Measurements from ENCODE around the gene SETD6.

Gene SETD6

DNA sequence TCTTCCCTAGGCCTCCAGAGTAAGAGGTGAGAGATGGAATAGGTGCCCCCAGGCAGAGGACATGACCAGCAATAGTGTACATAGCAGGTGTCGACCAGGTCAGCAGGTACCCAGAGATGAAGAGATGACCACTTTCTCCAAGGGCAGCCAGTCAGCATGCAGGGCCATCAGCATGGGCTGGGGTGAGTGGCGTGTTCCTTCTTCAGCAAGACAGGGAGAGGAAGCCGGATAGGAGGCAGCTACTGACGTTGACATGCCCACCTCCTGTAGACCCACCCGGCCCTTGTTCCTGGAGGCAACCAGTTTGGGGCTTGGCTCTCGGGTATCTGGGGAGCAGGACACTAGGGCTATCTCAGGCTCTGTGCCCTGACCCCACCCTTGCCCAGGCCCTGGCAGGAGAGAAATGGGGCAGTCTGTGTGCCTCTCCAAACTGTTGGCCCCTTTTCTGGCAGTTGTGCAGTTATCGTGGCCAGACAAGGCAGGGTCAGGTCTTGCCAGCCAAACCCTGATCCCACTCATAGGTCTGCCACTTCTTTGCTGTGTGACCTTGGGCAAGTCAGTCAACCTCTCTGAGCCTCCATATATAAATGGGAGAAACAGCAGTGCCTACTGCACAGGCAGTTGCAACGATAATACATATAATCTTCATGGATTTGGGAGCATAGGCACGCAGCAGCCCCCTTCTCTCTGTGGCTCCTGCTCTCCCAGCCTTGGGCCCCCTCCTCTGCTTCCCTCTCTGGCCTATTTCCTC lies 16.8 kb upstream of the SETD6 start:
- H3K4me1 ChIP-seq (ENCODE audit: insufficient read depth, low read length, poor library complexity, severe bottlenecking) = no peaks in the 10 kb centered on the region
- no peak overlapping the region for H3K4me3 ChIP-seq (ENCODE audit: low read length, poor library complexity, severe bottlenecking)
- H3K79me2 ChIP-seq (ENCODE audit: insufficient read depth, low read length) = no peaks in the 10 kb centered on the region
- no peak overlapping the region for H3K4me2 ChIP-seq (ENCODE audit: low read depth, low read length, poor library complexity, severe bottlenecking)
- H3K9ac ChIP-seq (ENCODE audit: low read depth, low read length, poor library complexity, severe bottlenecking) = no peak overlapping the region
- no peak for TF ChIP-seq EZH2phosphoT487 (IDR thresholded peaks at IDR 0.05; ENCODE audit: borderline replicate concordance)
- TF ChIP-seq, protein P1, sequence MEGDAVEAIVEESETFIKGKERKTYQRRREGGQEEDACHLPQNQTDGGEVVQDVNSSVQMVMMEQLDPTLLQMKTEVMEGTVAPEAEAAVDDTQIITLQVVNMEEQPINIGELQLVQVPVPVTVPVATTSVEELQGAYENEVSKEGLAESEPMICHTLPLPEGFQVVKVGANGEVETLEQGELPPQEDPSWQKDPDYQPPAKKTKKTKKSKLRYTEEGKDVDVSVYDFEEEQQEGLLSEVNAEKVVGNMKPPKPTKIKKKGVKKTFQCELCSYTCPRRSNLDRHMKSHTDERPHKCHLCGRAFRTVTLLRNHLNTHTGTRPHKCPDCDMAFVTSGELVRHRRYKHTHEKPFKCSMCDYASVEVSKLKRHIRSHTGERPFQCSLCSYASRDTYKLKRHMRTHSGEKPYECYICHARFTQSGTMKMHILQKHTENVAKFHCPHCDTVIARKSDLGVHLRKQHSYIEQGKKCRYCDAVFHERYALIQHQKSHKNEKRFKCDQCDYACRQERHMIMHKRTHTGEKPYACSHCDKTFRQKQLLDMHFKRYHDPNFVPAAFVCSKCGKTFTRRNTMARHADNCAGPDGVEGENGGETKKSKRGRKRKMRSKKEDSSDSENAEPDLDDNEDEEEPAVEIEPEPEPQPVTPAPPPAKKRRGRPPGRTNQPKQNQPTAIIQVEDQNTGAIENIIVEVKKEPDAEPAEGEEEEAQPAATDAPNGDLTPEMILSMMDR (conservative IDR thresholded peaks at IDR 0.05; ENCODE audit: low read length) = no peak
- H3K36me3 ChIP-seq (ENCODE audit: insufficient read depth, low read length) = no peaks in the 10 kb centered on the region
- H3F3A ChIP-seq (ENCODE audit: low read depth) = no peaks in the 10 kb centered on the region
- no peaks in the 10 kb centered on the region for H3K9me2 ChIP-seq (replicated peaks; ENCODE audit: low read depth, low read length)
- H3K9me3 ChIP-seq (ENCODE audit: insufficient read depth, low read depth, low read length) = no peaks in the 10 kb centered on the region
- H4K20me1 ChIP-seq (ENCODE audit: insufficient read depth, low read length, poor library complexity, severe bottlenecking) = no peaks in the 10 kb centered on the region
- no peak overlapping the region for H2AFZ ChIP-seq (ENCODE audit: low read length)
- no peaks in the 10 kb centered on the region for H3K27me3 ChIP-seq (ENCODE audit: insufficient read depth, low read length, poor library complexity, severe bottlenecking)

GRCh38 chr16:58499092-58499511 lies 16.2 kb upstream of the SETD6 start:
- no peaks in the 10 kb centered on the region for H4K20me1 ChIP-seq (ENCODE audit: insufficient read depth, low read length, poor library complexity, severe bottlenecking)
- TF ChIP-seq EZH2phosphoT487 (IDR thresholded peaks at IDR 0.05; ENCODE audit: borderline replicate concordance) = no peak
- TF ChIP-seq, protein P1 (conservative IDR thresholded peaks at IDR 0.05; ENCODE audit: low read length) = no peak
- H3K9ac ChIP-seq (ENCODE audit: low read depth, low read length, poor library complexity, severe bottlenecking) = no peak overlapping the region
- no peaks in the 10 kb centered on the region for H3K9me3 ChIP-seq (ENCODE audit: insufficient read depth, low read depth, low read length)
- no peaks in the 10 kb centered on the region for H3K4me1 ChIP-seq (ENCODE audit: insufficient read depth, low read length, poor library complexity, severe bottlenecking)
- H3K36me3 ChIP-seq (ENCODE audit: insufficient read depth, low read length) = no peaks in the 10 kb centered on the region
- H3K79me2 ChIP-seq (ENCODE audit: insufficient read depth, low read length) = no peaks in the 10 kb centered on the region
- H3K4me3 ChIP-seq (ENCODE audit: low read length, poor library complexity, severe bottlenecking) = no peak overlapping the region
- no peaks in the 10 kb centered on the region for H3K27me3 ChIP-seq (ENCODE audit: insufficient read depth, low read length, poor library complexity, severe bottlenecking)
- no peaks in the 10 kb centered on the region for H3F3A ChIP-seq (ENCODE audit: low read depth)
- no peaks in the 10 kb centered on the region for H3K9me2 ChIP-seq (replicated peaks; ENCODE audit: low read depth, low read length)
- no peak overlapping the region for H3K4me2 ChIP-seq (ENCODE audit: low read depth, low read length, poor library complexity, severe bottlenecking)
- no peak overlapping the region for H2AFZ ChIP-seq (ENCODE audit: low read length)

- Histone ChIP-seq H4K20me1 (ENCODE audit: insufficient read depth, low read length, poor library complexity, severe bottlenecking) (no peaks in the 10 kb centered on the region), H3K27me3 (ENCODE audit: insufficient read depth, low read length, poor library complexity, severe bottlenecking) (no peaks in the 10 kb centered on the region), H3K9ac (ENCODE audit: low read depth, low read length, poor library complexity, severe bottlenecking) (no peak within 1 kb of the TSS), H3K4me2 (ENCODE audit: low read depth, low read length, poor library complexity, severe bottlenecking) (no peak within 1 kb of the TSS), H2AFZ (ENCODE audit: low read length) (no peak within 1 kb of the TSS), H3K9me3 (ENCODE audit: insufficient read depth, low read depth, low read length) (no peaks in the 10 kb centered on the region), H3F3A (ENCODE audit: low read depth) (no peaks in the 10 kb centered on the region), H3K79me2 (ENCODE audit: insufficient read depth, low read length) (no peaks in the 10 kb centered on the region), H3K36me3 (ENCODE audit: insufficient read depth, low read length) (no peaks in the 10 kb centered on the region), H3K9me2 (replicated peaks; ENCODE audit: low read depth, low read length) (no peaks in the 10 kb centered on the region), H3K4me3 (ENCODE audit: low read length, poor library complexity, severe bottlenecking) (no peak within 1 kb of the TSS), H3K4me1 (ENCODE audit: insufficient read depth, low read length, poor library complexity, severe bottlenecking) (no peaks in the 10 kb centered on the region)
- TF ChIP-seq, protein P1 (conservative IDR thresholded peaks at IDR 0.05; ENCODE audit: low read length) = no peak
- TF ChIP-seq EZH2phosphoT487 (IDR thresholded peaks at IDR 0.05; ENCODE audit: borderline replicate concordance) = no peak
These were observed 15.5 kb upstream of the SETD6 start, which contains the start of gene NDRG4 for GRCh38 chr16:58499615-58500351. NDRG4 (plus strand) TSS chr16:58500143; CDS start chr16:58500249, 106 bp downstream.

Measured in Loucy (cell line).